ENCODE results near the gene AMMECR1.

GRCh38 chrX:110258552-110258951, 59.3 kb downstream of the AMMECR1 start:
- TF ChIP-seq, protein P1, sequence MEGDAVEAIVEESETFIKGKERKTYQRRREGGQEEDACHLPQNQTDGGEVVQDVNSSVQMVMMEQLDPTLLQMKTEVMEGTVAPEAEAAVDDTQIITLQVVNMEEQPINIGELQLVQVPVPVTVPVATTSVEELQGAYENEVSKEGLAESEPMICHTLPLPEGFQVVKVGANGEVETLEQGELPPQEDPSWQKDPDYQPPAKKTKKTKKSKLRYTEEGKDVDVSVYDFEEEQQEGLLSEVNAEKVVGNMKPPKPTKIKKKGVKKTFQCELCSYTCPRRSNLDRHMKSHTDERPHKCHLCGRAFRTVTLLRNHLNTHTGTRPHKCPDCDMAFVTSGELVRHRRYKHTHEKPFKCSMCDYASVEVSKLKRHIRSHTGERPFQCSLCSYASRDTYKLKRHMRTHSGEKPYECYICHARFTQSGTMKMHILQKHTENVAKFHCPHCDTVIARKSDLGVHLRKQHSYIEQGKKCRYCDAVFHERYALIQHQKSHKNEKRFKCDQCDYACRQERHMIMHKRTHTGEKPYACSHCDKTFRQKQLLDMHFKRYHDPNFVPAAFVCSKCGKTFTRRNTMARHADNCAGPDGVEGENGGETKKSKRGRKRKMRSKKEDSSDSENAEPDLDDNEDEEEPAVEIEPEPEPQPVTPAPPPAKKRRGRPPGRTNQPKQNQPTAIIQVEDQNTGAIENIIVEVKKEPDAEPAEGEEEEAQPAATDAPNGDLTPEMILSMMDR (conservative IDR thresholded peaks at IDR 0.05; ENCODE audit: low read depth in 2 of 2), result no peak
- TF ChIP-seq JUNB (IDR thresholded peaks at IDR 0.05; ENCODE audit: unreplicated experiment), result no peak
- TF ChIP-seq POLR2AphosphoS5 (IDR thresholded peaks at IDR 0.05; ENCODE audit: low read depth), result no peak
- no peak for TF ChIP-seq EZH2 (IDR thresholded peaks at IDR 0.05; ENCODE audit: low read depth, unreplicated experiment)
- TF ChIP-seq EZH2phosphoT487 (IDR thresholded peaks at IDR 0.05; ENCODE audit: unreplicated experiment), result no peak
- TF ChIP-seq STAT1 (IDR thresholded peaks at IDR 0.05; ENCODE audit: unreplicated experiment), result no peak
- no peak for TF ChIP-seq REST (IDR thresholded peaks at IDR 0.05; ENCODE audit: unreplicated experiment)
- TF ChIP-seq NANOG (IDR thresholded peaks at IDR 0.05; ENCODE audit: borderline replicate concordance), result no peak

Data from GM23338 (cell line).